WERI-Rb-1 (cell line): ENCODE results near the gene RREB1.

Experiments
- DNase-seq: peaks from one replicate; pipeline ENCODE4 v3.0.0-alpha.2; 2020
- H3K27ac ChIP-seq: fragments of 250-450 bp; sonication (Bioruptor Pico); 2 replicates; pipeline ENCODE4 v1.5.1; 2020; ENCODE audit warnings: mild to moderate bottlenecking, moderate library complexity
- H3K27me3 ChIP-seq: fragments of 250-450 bp; sonication (Bioruptor Pico); 2 replicates; pipeline ENCODE4 v1.5.1; 2021; ENCODE audit warnings: mild to moderate bottlenecking, low read depth, moderate library complexity; ENCODE audit not compliant: insufficient read depth, severe bottlenecking
- H3K36me3 ChIP-seq: fragments of 250-450 bp; sonication (Bioruptor Pico); 2 replicates; pipeline ENCODE4 v1.5.1; 2020; ENCODE audit warnings: mild to moderate bottlenecking, moderate library complexity
- H3K4me3 ChIP-seq: 2 replicates; pipeline ENCODE4 v1.5.1; 2011; ENCODE audit warnings: low read depth, mild to moderate bottlenecking, control low read depth, low read length
- H3K9me3 ChIP-seq: fragments of 250-450 bp; sonication (Bioruptor Pico); 2 replicates; pipeline ENCODE4 v1.5.1; 2021; ENCODE audit warnings: mild to moderate bottlenecking, moderate library complexity; ENCODE audit not compliant: severe bottlenecking
- CTCF ChIP-seq: IDR thresholded peaks from 2 replicates; pipeline ENCODE4 v1.5.1; 2011; ENCODE audit warnings: low read depth, mild to moderate bottlenecking, control low read depth, inconsistent platforms, low read length

The RREB1 gene

GRCh38 chr6:7252390-7252789, 144.6 kb downstream of the RREB1 start:
- Histone ChIP-seq H3K4me3 (no peak overlapping the region), H3K9me3 (peaks cover 15% of the 10 kb centered on the region), H3K27me3 (no peaks in the 10 kb centered on the region), H3K36me3 (peaks cover 38% of the 10 kb centered on the region), H3K27ac (no peak overlapping the region)
- no peak for DNase-seq
- TF ChIP-seq CTCF = no peak

DNA sequence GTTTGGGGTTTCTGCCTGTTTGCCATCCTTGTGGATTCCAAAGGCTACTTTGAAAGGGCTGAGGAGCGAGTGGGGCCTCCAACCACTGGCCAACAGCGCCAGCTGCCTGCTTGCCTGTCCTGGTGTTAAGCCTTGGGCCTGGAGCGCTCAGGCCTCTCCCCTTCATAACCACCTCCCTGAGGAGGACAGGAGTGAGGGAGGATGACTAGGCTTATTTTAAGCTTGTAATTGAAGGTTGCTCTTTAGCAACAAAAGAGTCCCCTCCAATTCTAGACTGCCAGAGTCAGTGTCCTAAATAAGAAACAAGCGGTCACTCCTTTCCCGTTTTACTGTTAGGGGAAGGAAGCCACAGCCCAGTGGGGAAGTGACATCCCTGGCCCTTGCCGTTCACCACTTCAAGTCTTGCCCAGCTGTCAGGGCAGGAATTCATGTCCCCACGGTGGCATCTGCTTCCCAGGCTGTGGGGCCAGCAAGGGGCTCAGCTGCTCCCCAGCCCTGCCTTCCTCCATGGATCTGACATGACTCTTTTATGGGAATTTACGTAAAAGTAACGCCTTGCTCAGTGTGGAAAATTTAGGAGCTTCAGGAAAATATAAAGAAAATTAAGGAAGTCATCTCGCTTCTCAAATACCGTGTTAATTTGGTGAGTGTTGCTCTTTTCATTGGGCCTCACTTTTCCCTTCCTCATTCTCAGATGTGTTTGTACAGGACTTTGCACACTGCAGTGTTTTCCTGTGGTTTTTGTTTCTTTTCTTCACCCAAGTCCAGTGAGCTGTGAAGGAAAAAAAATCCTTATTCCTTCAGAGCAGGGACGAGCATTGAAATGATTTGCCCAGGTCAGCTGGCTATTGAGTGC, 147.4 kb downstream of the RREB1 start:
- DNase-seq = no peak
- peak; percentile 12; the same call in 1 of the 2 replicates for TF ChIP-seq CTCF
- H3K36me3 ChIP-seq = peaks cover 16% of the 10 kb centered on the region
- no peaks in the 10 kb centered on the region for H3K27me3 ChIP-seq
- no peak overlapping the region for H3K4me3 ChIP-seq
- H3K27ac ChIP-seq = no peak overlapping the region
- peaks cover 15% of the 10 kb centered on the region for H3K9me3 ChIP-seq

GRCh38 chr6:7255918-7256317, 148.2 kb downstream of the RREB1 start:
- H3K27me3 ChIP-seq = no peaks in the 10 kb centered on the region
- no peak overlapping the region for H3K27ac ChIP-seq
- H3K4me3 ChIP-seq = no peak overlapping the region
- H3K9me3 ChIP-seq = peaks cover 15% of the 10 kb centered on the region
- TF ChIP-seq CTCF = no peak
- no peak for DNase-seq
- H3K36me3 ChIP-seq = peaks cover 12% of the 10 kb centered on the region

GRCh38 chr6:7256785-7257184, 149.0 kb downstream of the RREB1 start:
- Histone ChIP-seq H3K27me3 (no peaks in the 10 kb centered on the region), H3K36me3 (peaks cover 9% of the 10 kb centered on the region), H3K4me3 (no peak overlapping the region), H3K27ac (no peak overlapping the region), H3K9me3 (peaks cover 15% of the 10 kb centered on the region)
- DNase-seq = peak; percentile 6
- no peak for TF ChIP-seq CTCF

- no peaks in the 10 kb centered on the region for H3K27me3 ChIP-seq
- no peak overlapping the region for H3K27ac ChIP-seq
- H3K36me3 ChIP-seq = no peaks in the 10 kb centered on the region; the same call in 1 of the 2 replicates
- TF ChIP-seq CTCF = no peak
- no peak overlapping the region for H3K4me3 ChIP-seq
- DNase-seq = peak; percentile 7
- peaks cover 15% of the 10 kb centered on the region for H3K9me3 ChIP-seq
Measured at GRCh38 chr6:7257521-7258230, 149.9 kb downstream of the RREB1 start.
